DOHH2 (cell line): ENCODE data around the gene SRPK2.

ENCODE experiments used
- H3F3A ChIP-seq: fragments of 200-600 bp; sonication (generic), shearing (Covaris generic); 2 replicates; pipeline ENCODE4 v1.6.0; 2016; ENCODE audit warnings: antibody characterized with exemption, mild to moderate bottlenecking; ENCODE audit not compliant: control insufficient read depth, insufficient read depth
- H3K27ac ChIP-seq: fragments of 200-600 bp; sonication (generic); 2 replicates; pipeline ENCODE4 v1.5.1; 2014; ENCODE audit warnings: low read depth, mild to moderate bottlenecking, low read length, moderate library complexity
- H3K27me3 ChIP-seq: fragments of 200-600 bp; sonication (generic); 2 replicates; pipeline ENCODE4 v1.6.1; 2014; ENCODE audit warnings: mild to moderate bottlenecking, low read length, mixed read lengths; ENCODE audit not compliant: control insufficient read depth
- H3K36me3 ChIP-seq: fragments of 200-600 bp; sonication (generic); 2 replicates; pipeline ENCODE4 v1.6.1; 2014; ENCODE audit warnings: mild to moderate bottlenecking, low read length, moderate library complexity, mixed read lengths; ENCODE audit not compliant: control insufficient read depth
- H3K4me1 ChIP-seq: fragments of 200-600 bp; sonication (generic); 2 replicates; pipeline ENCODE4 v1.6.1; 2014; ENCODE audit warnings: mild to moderate bottlenecking, low read length, mixed read lengths; ENCODE audit not compliant: control insufficient read depth
- H3K4me2 ChIP-seq: fragments of 200-600 bp; sonication (generic); 2 replicates; pipeline ENCODE4 v1.6.0; 2014; ENCODE audit warnings: mild to moderate bottlenecking, low read length, moderate library complexity
- H3K4me3 ChIP-seq: fragments of 200-600 bp; sonication (generic); 2 replicates; pipeline ENCODE4 v1.5.1; 2014; ENCODE audit warnings: mild to moderate bottlenecking, low read length, mixed read lengths
- H3K79me2 ChIP-seq: fragments of 200-600 bp; sonication (generic); 2 replicates; pipeline ENCODE4 v1.6.1; 2014; ENCODE audit warnings: mild to moderate bottlenecking, low read length, mixed read lengths; ENCODE audit not compliant: control insufficient read depth
- H3K9me2 ChIP-seq: fragments of 200-600 bp; sonication (generic); replicated peaks from 2 replicates; pipeline ENCODE4 v1.6.1; 2014; ENCODE audit warnings: mild to moderate bottlenecking, low read length, mixed read lengths; ENCODE audit not compliant: control insufficient read depth
- H3K9me3 ChIP-seq: fragments of 200-600 bp; sonication (generic); 2 replicates; pipeline ENCODE4 v1.6.1; 2014; ENCODE audit warnings: antibody characterized with exemption, low read length, mixed read lengths; ENCODE audit not compliant: control insufficient read depth, insufficient read depth
- H4K20me1 ChIP-seq: fragments of 200-600 bp; sonication (generic); 2 replicates; pipeline ENCODE4 v1.6.0; 2014; ENCODE audit warnings: low read depth, mild to moderate bottlenecking, antibody characterized with exemption, low read length, moderate library complexity; ENCODE audit not compliant: control insufficient read depth, insufficient read depth
- CTCF ChIP-seq: fragments of 200-600 bp; sonication (generic); IDR thresholded peaks from one replicate; pipeline ENCODE4 v1.5.1; 2014; ENCODE audit warnings: antibody characterized with exemption, mild to moderate bottlenecking, low read depth, low read length; ENCODE audit not compliant: poor library complexity, severe bottlenecking
- EZH2phosphoT487 ChIP-seq: fragments of 200-600 bp; sonication (generic); IDR thresholded peaks from 2 replicates; pipeline ENCODE4 v1.6.1; 2017; ENCODE audit warnings: borderline replicate concordance, mild to moderate bottlenecking, antibody characterized with exemption, low read length, moderate library complexity, mixed read lengths

Gene SRPK2

GRCh38 chr7:105321754-105322455 is 66.8 kb downstream of the SRPK2 start:
- Histone ChIP-seq H3K36me3 (no peaks in the 10 kb centered on the region), H3F3A (no peaks in the 10 kb centered on the region; the same call in 1 of the 2 replicates), H3K4me3 (no peak overlapping the region), H3K27ac (no peak overlapping the region), H3K9me3 (no peaks in the 10 kb centered on the region), H3K27me3 (no peaks in the 10 kb centered on the region), H4K20me1 (peaks cover 4% of the 10 kb centered on the region; the same call in 1 of the 2 replicates), H3K9me2 (no peaks in the 10 kb centered on the region), H3K4me1 (no peaks in the 10 kb centered on the region), H3K4me2 (no peak overlapping the region), H3K79me2 (peaks cover 20% of the 10 kb centered on the region)
- no peak for TF ChIP-seq EZH2phosphoT487
- no peak for TF ChIP-seq CTCF

- peaks cover 18% of the 10 kb centered on the region for H3K79me2 ChIP-seq
- TF ChIP-seq CTCF (no peak), EZH2phosphoT487 (no peak)
These were observed 67.8 kb downstream of the SRPK2 start for GRCh38 chr7:105320896-105321295.

DNA sequence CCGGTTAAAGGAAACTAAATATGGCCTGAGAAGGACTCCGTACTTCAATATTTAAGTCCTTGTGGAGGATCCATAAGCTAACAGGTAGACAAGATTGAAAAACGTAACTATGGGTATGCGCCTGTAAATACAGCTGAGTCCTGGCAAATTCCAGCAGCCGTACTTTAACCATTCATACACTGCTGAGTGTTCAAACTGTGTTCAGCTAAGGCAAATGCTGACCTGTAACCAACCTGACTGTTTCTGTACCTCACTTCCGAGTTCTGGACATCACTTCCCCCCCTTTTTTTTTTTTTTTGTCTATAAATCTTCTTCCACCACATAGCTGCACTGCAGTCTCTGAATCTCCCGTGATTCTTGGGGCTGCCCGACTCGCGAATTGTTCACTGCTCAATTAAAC is 69.1 kb downstream of the SRPK2 start:
- no peaks in the 10 kb centered on the region for H3K36me3 ChIP-seq
- H3K9me2 ChIP-seq = no peaks in the 10 kb centered on the region
- H3K27ac ChIP-seq = no peak overlapping the region
- H3K4me2 ChIP-seq = peak overlapping the region; percentile 53
- peaks cover 17% of the 10 kb centered on the region for H3K79me2 ChIP-seq
- H3K27me3 ChIP-seq = no peaks in the 10 kb centered on the region
- H3K4me1 ChIP-seq = no peaks in the 10 kb centered on the region
- H3K9me3 ChIP-seq = no peaks in the 10 kb centered on the region
- TF ChIP-seq CTCF = no peak
- TF ChIP-seq EZH2phosphoT487 = no peak
- no peaks in the 10 kb centered on the region for H4K20me1 ChIP-seq
- no peaks in the 10 kb centered on the region; the same call in 1 of the 2 replicates for H3F3A ChIP-seq
- H3K4me3 ChIP-seq = peak overlapping the region; percentile 47

More at GRCh38 chr7:105320896-105321295, 67.8 kb downstream of the SRPK2 start:
- Histone ChIP-seq H3K4me2 (no peak overlapping the region), H3K9me2 (no peaks in the 10 kb centered on the region), H3K27me3 (no peaks in the 10 kb centered on the region), H3F3A (no peaks in the 10 kb centered on the region; the same call in 1 of the 2 replicates), H3K4me1 (no peaks in the 10 kb centered on the region), H3K9me3 (no peaks in the 10 kb centered on the region), H3K36me3 (no peaks in the 10 kb centered on the region), H4K20me1 (peaks cover 2% of the 10 kb centered on the region; the same call in 1 of the 2 replicates), H3K4me3 (no peak overlapping the region), H3K27ac (no peak overlapping the region)
